HPDE6-E6E7 (cell line): ENCODE data around the gene GBE1.
A peak's percentile ranks its signal among the peaks of the same experiment; 100 is the strongest.
"Not testable (repeated sequence)": the region's sequence is repeated elsewhere in the genome, so short reads cannot be mapped to it uniquely, and the experiment has no call there.

Experiments
- DNase-seq: peaks from one replicate; pipeline ENCODE4 v3.0.0; 2011; ENCODE audit warnings: missing footprints; ENCODE audit errors: extremely low spot score

Gene GBE1

GRCh38 chr3:81531263-81531662, 230.2 kb downstream of the GBE1 start:
- no peak for DNase-seq

- DNase-seq, result no peak
Measured at GRCh38 chr3:81530180-81530939, 231.1 kb downstream of the GBE1 start.

GRCh38 chr3:81521855-81522254, 239.6 kb downstream of the GBE1 start:
- no peak for DNase-seq

- DNase-seq, result no peak
Measured at GRCh38 chr3:81518945-81519344, 242.5 kb downstream of the GBE1 start.

GRCh38 chr3:81516042-81516441, 245.4 kb downstream of the GBE1 start:
- no peak for DNase-seq

- no peak for DNase-seq
Measured at GRCh38 chr3:81513591-81513990, 247.9 kb downstream of the GBE1 start.

- no peak for DNase-seq
Measured at GRCh38 chr3:81503026-81503425, 258.4 kb downstream of the GBE1 start.

GRCh38 chr3:81502236-81502635, 259.2 kb downstream of the GBE1 start:
- no peak for DNase-seq

- DNase-seq, result no peak
Measured at GRCh38 chr3:81500039-81500438, 261.4 kb downstream of the GBE1 start.

GRCh38 chr3:81497572-81498251, 263.7 kb downstream of the GBE1 start:
- no peak for DNase-seq

GRCh38 chr3:81496407-81497104, 264.9 kb downstream of the GBE1 start:
- DNase-seq, result no peak

- not testable (repeated sequence) for DNase-seq
Measured at GRCh38 chr3:81492471-81492870, 269.0 kb downstream of the GBE1 start.

GRCh38 chr3:81492040-81492439, 269.4 kb downstream of the GBE1 start:
- DNase-seq, result no peak

GRCh38 chr3:81490541-81491288, 270.7 kb downstream of the GBE1 start:
- DNase-seq, result peak; percentile 1

- peak; percentile 0 for DNase-seq
Measured at GRCh38 chr3:81485444-81485865, 276.0 kb downstream of the GBE1 start.

GRCh38 chr3:81484520-81484919, 276.9 kb downstream of the GBE1 start:
- no peak for DNase-seq

- no peak for DNase-seq
Measured at GRCh38 chr3:81483046-81483445, 278.4 kb downstream of the GBE1 start.

GRCh38 chr3:81477740-81478139, 283.7 kb downstream of the GBE1 start:
- DNase-seq, result no peak

GRCh38 chr3:81476692-81477091, 284.8 kb downstream of the GBE1 start:
- DNase-seq, result no peak

- DNase-seq, result no peak
Measured at GRCh38 chr3:81472600-81473362, 288.7 kb downstream of the GBE1 start.
